Activated CD4-positive, alpha-beta T cell treated with anti-CD3 and anti-CD28 coated beads, Interleukin-2, Interleukin-4, amounts not matched to agents 100 ng/mL and 50 ng/mL, durations not matched to agents 16 hours and 8 hours (primary cell): Measurements from ENCODE around the gene LRRC8E.

Experiments
- DNase-seq: peaks from one replicate; pipeline ENCODE4 v3.0.0-alpha.2; 2020; ENCODE audit warnings: low spot score

The LRRC8E gene

GRCh38 chr19:7868326-7868670, 20.0 kb upstream of the LRRC8E start:
- DNase-seq, result no peak

- peak; percentile 77 for DNase-seq
Observed at GRCh38 chr19:7868671-7869452, 19.4 kb upstream of the LRRC8E start.

GRCh38 chr19:7869453-7869909, 18.8 kb upstream of the LRRC8E start:
- peak; percentile 77 for DNase-seq

- DNase-seq, result peak; percentile 51
Observed at GRCh38 chr19:7869910-7870511, 18.3 kb upstream of the LRRC8E start.

GRCh38 chr19:7870571-7871436, 17.5 kb upstream of the LRRC8E start:
- peak; percentile 62 for DNase-seq

- DNase-seq, result peak; percentile 79
Observed at GRCh38 chr19:7871437-7872305, 16.6 kb upstream of the LRRC8E start.

GRCh38 chr19:7872306-7873204, 15.8 kb upstream of the LRRC8E start:
- DNase-seq, result no peak

- no peak for DNase-seq
Observed at GRCh38 chr19:7873304-7874075, 14.8 kb upstream of the LRRC8E start.

GRCh38 chr19:7874076-7874896, 14.0 kb upstream of the LRRC8E start, which contains the start of gene PRR36:
Gene PRR36 (minus strand): TSS chr19:7874390. CDS start chr19:7873689, 701 bp downstream.
- no peak for DNase-seq

- DNase-seq, result no peak
Observed at GRCh38 chr19:7874897-7875273, 13.4 kb upstream of the LRRC8E start.

GRCh38 chr19:7877249-7877836, 11.0 kb upstream of the LRRC8E start:
- DNase-seq, result no peak

- no peak for DNase-seq
Observed at GRCh38 chr19:7879111-7879807, 9.1 kb upstream of the LRRC8E start.

GRCh38 chr19:7879836-7880235, 8.5 kb upstream of the LRRC8E start:
- DNase-seq, result no peak

GRCh38 chr19:7881910-7882309, 6.4 kb upstream of the LRRC8E start:
- DNase-seq, result no peak

- no peak for DNase-seq
Observed at GRCh38 chr19:7883105-7883504, 5.2 kb upstream of the LRRC8E start.

GRCh38 chr19:7883796-7884570, 4.3 kb upstream of the LRRC8E start:
- no peak for DNase-seq

- no peak for DNase-seq
Observed at GRCh38 chr19:7885818-7886217, 2.5 kb upstream of the LRRC8E start.
